AG04450 (cell line): ENCODE data around the gene ZNF483. TPM values are rescaled to one million over a fixed set of nuclear protein-coding genes. Genes with fewer than 3 reads are reported as not detected.
A peak's percentile ranks its signal among the peaks of the same experiment; 100 is the strongest.

Source experiments
- CTCF ChIA-PET: fragments of 300-600, 350-600 bp; formaldehyde crosslinking; extraction: SDS; loops from one replicate; lab custom pipeline; 2022; ENCODE audit warnings: antibody characterized with exemption, inconsistent platforms; lab: Charles Lee
- POLR2A ChIA-PET: fragments of 350-600 bp; formaldehyde crosslinking; extraction: SDS; loops from one replicate; lab custom pipeline; 2021; ENCODE audit warnings: antibody characterized with exemption, inconsistent platforms; lab: Yijun Ruan, JAX
- DNase-seq: peaks from one replicate; pipeline ENCODE4 v3.0.0-alpha.2; 2011; ENCODE audit warnings: low read depth, low spot score
- H3K27ac ChIP-seq: one replicate; pipeline ENCODE4 v1.5.1; 2012; ENCODE audit warnings: low read depth, low read length, control low read depth
- H3K27me3 ChIP-seq: one replicate; pipeline ENCODE4 v1.6.0; 2012; ENCODE audit warnings: low read length; ENCODE audit not compliant: control insufficient read depth, insufficient read depth
- H3K4me3 ChIP-seq: 2 replicates; pipeline ENCODE4 v1.5.1; 2011; ENCODE audit warnings: mild to moderate bottlenecking, low read depth, low read length, control low read depth
- H3K9me3 ChIP-seq: 2 replicates; pipeline ENCODE4 v1.5.1; 2012; ENCODE audit warnings: low read length; ENCODE audit not compliant: control insufficient read depth, insufficient read depth
- CTCF ChIP-seq: IDR thresholded peaks from 2 replicates; pipeline ENCODE4 v1.5.1; 2011; ENCODE audit warnings: low read depth, low read length, control low read depth, inconsistent platforms
- polyA minus RNA-seq: library from RNA; depleted of rRNA, polyadenylated mRNA; stranded (reverse); fragments of >200 nt; gene quantifications from 2 replicates; pipeline ENCODE4 v1.2.3, GENCODE V29; 2011; rRNA and poly(A)+ RNA removed
- polyA plus RNA-seq: library from polyadenylated mRNA; depleted of rRNA; stranded (reverse); fragments of >200 nt; gene quantifications from 2 replicates; pipeline ENCODE4 v1.2.3, GENCODE V29; 2011; rRNA removed

Gene ZNF483
- polyA plus RNA-seq (1.0 and 1.5 TPM in 2 replicates), polyA minus RNA-seq (2.6 and 4.4 TPM in 2 replicates)

- TF ChIP-seq CTCF, result no peak
- Histone ChIP-seq H3K27ac (no peak within 1 kb of the TSS), H3K9me3 (peaks cover 4% of the 10 kb centered on the region; the same call in 1 of the 2 replicates), H3K4me3 (peak within 1 kb of the TSS; percentile 80), H3K27me3 (peaks cover 2% of the 10 kb centered on the region)
- ChIA-PET CTCF (interaction anchor here (0.6 kb wide), 2 partner anchors 44 to 72 kb away, joined by 4 to 8 read pairs; no protein-coding TSS in a partner anchor), POLR2A (interaction anchor here (0.7 to 1.1 kb wide), 2 partner anchors 106 to 204 kb away, joined by 3 to 5 read pairs; partner anchors contain the start of gene DNAJC25)
- DNase-seq, result peak; percentile 32
Observed at GRCh38 chr9:111525056-111525977, at the start of gene ZNF483. Gene ZNF483, plus strand, starts transcription at chr9:111525179. Its CDS starts 2,217 bp downstream, at chr9:111527396.

- CTCF ChIA-PET, result interaction anchor here (1.2 kb wide), 1 partner anchor 8 kb away, joined by 3 read pairs; no protein-coding TSS in a partner anchor
- Histone ChIP-seq H3K27ac (no peak overlapping the region), H3K9me3 (no peaks in the 10 kb centered on the region), H3K4me3 (no peak overlapping the region), H3K27me3 (no peaks in the 10 kb centered on the region)
- no peak for TF ChIP-seq CTCF
- DNase-seq, result no peak
- POLR2A ChIA-PET, result no interaction called here
Observed at GRCh38 chr9:111475195-111475594, 49.8 kb upstream of the ZNF483 start.

- POLR2A ChIA-PET, result no interaction called here
- CTCF ChIA-PET, result no interaction called here
Observed at GRCh38 chr9:111477677-111478076, 47.3 kb upstream of the ZNF483 start.

GRCh38 chr9:111481885-111482636 lies 42.9 kb upstream of the ZNF483 start:
- H3K27ac ChIP-seq, result peak overlapping the region; percentile 75

More at GRCh38 chr9:111477677-111478076, 47.3 kb upstream of the ZNF483 start:
- Histone ChIP-seq H3K9me3 (no peaks in the 10 kb centered on the region; the same call in 1 of the 2 replicates), H3K4me3 (no peak overlapping the region), H3K27ac (no peak overlapping the region), H3K27me3 (no peaks in the 10 kb centered on the region)
- no peak for DNase-seq
- TF ChIP-seq CTCF, result no peak

More at GRCh38 chr9:111481885-111482636, 42.9 kb upstream of the ZNF483 start:
- H3K9me3 ChIP-seq, result no peaks in the 10 kb centered on the region; the same call in 1 of the 2 replicates
- DNase-seq, result no peak
- no peaks in the 10 kb centered on the region for H3K27me3 ChIP-seq
- H3K4me3 ChIP-seq, result peak overlapping the region; percentile 85
- CTCF ChIA-PET, result no interaction called here
- POLR2A ChIA-PET, result interaction anchor here (0.6 to 1.0 kb wide), 2 partner anchors 26 to 117 kb away, joined by 3 to 4 read pairs; partner anchors contain the start of gene PTGR1
- TF ChIP-seq CTCF, result no peak
